HepG2 (cell line): Measurements from ENCODE around the gene SASS6. TPM values are rescaled to one million over a fixed set of nuclear protein-coding genes. Genes with fewer than 3 reads are reported as not detected.

Experiments
- ATAC-seq: fragments of 200-7000 bp; cut with Tn5 transposase; 3 replicates; pipeline ENCODE4 v1.9.1; 2020; ENCODE audit warnings: mild to moderate bottlenecking, moderate library complexity
- BruUV-seq: library from RNA; stranded (reverse); fragments of 400-500 nt; replicated peaks from 2 replicates; lab custom pipeline; 2021; lab: Mats Ljungman, UMichigan
- CTCF ChIA-PET: fragments of 300-600 bp; formaldehyde crosslinking; extraction: SDS; loops from one replicate; lab custom pipeline; 2021; ENCODE audit warnings: low total read pairs, inconsistent platforms, low intra/inter-chr PET ratio; lab: Yijun Ruan, JAX
- POLR2A ChIA-PET: fragments of 350-600 bp; sonication (Branson Sonifier 250); formaldehyde crosslinking; loops from one replicate; lab custom pipeline; 2020; ENCODE audit warnings: antibody characterized with exemption, inconsistent platforms; lab: Yijun Ruan, JAX
- DNase-seq: peaks from one replicate; pipeline ENCODE4 v3.0.0-alpha.2; 2015; ENCODE audit warnings: low spot score
- FAIRE-seq: peaks from 3 replicates; lab custom pipeline; 2011; peaks lifted over from hg19 to GRCh38; lab: Jason Lieb, UNC
- H2AFZ ChIP-seq: one replicate; pipeline ENCODE4 v1.6.1; 2011; ENCODE audit warnings: low read length, inconsistent platforms
- H3K27ac ChIP-seq: fragments of 300-600 bp; 3 replicates; pipeline ENCODE4 v1.8.0; 2011; ENCODE audit warnings: mixed run types, mild to moderate bottlenecking, mixed read lengths, low read length, inconsistent platforms; ENCODE audit not compliant: insufficient read depth; ENCODE audit errors: extremely low read length
- H3K27me3 ChIP-seq, 2 experiments: fragments of 200-600 bp in 1 of 2; 2 replicates in 1 of 2; 3 replicates in 1 of 2; pipeline versions ENCODE4 v1.6.0 to v1.8.0; 2011; ENCODE audit warnings: low read length in 2 of 2, mild to moderate bottlenecking in 2 of 2, moderate library complexity in 2 of 2, inconsistent platforms in 1 of 2; ENCODE audit not compliant: insufficient read depth in 2 of 2, control insufficient read depth in 1 of 2
- H3K36me3 ChIP-seq, 2 experiments: fragments of 200-600 bp in 1 of 2; replicated peaks in 1 of 2; 2 replicates in 1 of 2; 3 replicates in 1 of 2; pipeline versions ENCODE4 v1.5.1 to v1.8.0; 2011; ENCODE audit warnings: low read length in 2 of 2, inconsistent platforms in 1 of 2; ENCODE audit not compliant: insufficient read depth in 2 of 2, control insufficient read depth in 1 of 2
- H3K4me1 ChIP-seq: 2 replicates; pipeline ENCODE4 v1.5.1; 2012; ENCODE audit warnings: low read length, inconsistent platforms; ENCODE audit not compliant: insufficient read depth
- H3K4me2 ChIP-seq: 2 replicates; pipeline ENCODE4 v1.6.0; 2011; ENCODE audit warnings: low read depth, low read length, inconsistent platforms
- H3K4me3 ChIP-seq, 3 experiments: fragments of 200-600 bp in 1 of 3; sonication (generic), shearing (Covaris generic) in 1 of 3; replicated peaks in 1 of 3; 2 replicates each; pipeline ENCODE4 v1.5.1; 2011 to 2016; ENCODE audit warnings: low read length in 3 of 3, inconsistent platforms in 2 of 3, low read depth in 2 of 3, mild to moderate bottlenecking in 2 of 3, control low read depth in 1 of 3, mixed read lengths in 1 of 3; ENCODE audit not compliant: insufficient read depth in 1 of 3
- H3K79me2 ChIP-seq: one replicate; pipeline ENCODE4 v1.6.1; 2011; ENCODE audit warnings: low read length, inconsistent platforms; ENCODE audit not compliant: insufficient read depth
- H3K9ac ChIP-seq: 2 replicates; pipeline ENCODE4 v1.6.0; 2011; ENCODE audit warnings: mild to moderate bottlenecking, low read depth, low read length, inconsistent platforms; ENCODE audit not compliant: insufficient read depth
- H3K9me3 ChIP-seq: 2 replicates; pipeline ENCODE4 v1.5.1; 2012; ENCODE audit warnings: mild to moderate bottlenecking, low read length
- H4K20me1 ChIP-seq: 2 replicates; pipeline ENCODE4 v1.6.0; 2011; ENCODE audit warnings: inconsistent platforms, mild to moderate bottlenecking, low read length, moderate library complexity; ENCODE audit not compliant: insufficient read depth
- ARID2 ChIP-seq: sonication (generic); formaldehyde crosslinking; IDR thresholded peaks from 2 replicates; pipeline ENCODE4 v1.8.1; 2022; ENCODE audit warnings: mild to moderate bottlenecking, missing genetic modification reagents, borderline replicate concordance
- ATF2 ChIP-seq: sonication (generic); formaldehyde crosslinking; IDR thresholded peaks from 2 replicates; pipeline ENCODE4 v1.4.0; 2020; ENCODE audit warnings: missing genetic modification reagents
- ATM ChIP-seq: fragments of 450-650 bp; IDR thresholded peaks from 2 replicates; pipeline ENCODE4 v1.7.1; 2017; ENCODE audit warnings: mild to moderate bottlenecking, borderline replicate concordance
- JUND ChIP-seq: sonication (generic); formaldehyde crosslinking; IDR thresholded peaks from 2 replicates; pipeline ENCODE4 v1.8.0; 2022; ENCODE audit warnings: mild to moderate bottlenecking, missing genetic modification reagents
- KIAA2018 ChIP-seq: sonication (generic); formaldehyde crosslinking; IDR thresholded peaks from 2 replicates; pipeline ENCODE4 v1.5.0; 2020; ENCODE audit warnings: mild to moderate bottlenecking, missing genetic modification reagents, borderline replicate concordance
- ZNF143 ChIP-seq: sonication (generic); formaldehyde crosslinking; IDR thresholded peaks from 2 replicates; pipeline ENCODE4 v1.4.0; 2020; ENCODE audit warnings: missing genetic modification reagents
- ZNF296 ChIP-seq: sonication (generic); formaldehyde crosslinking; conservative IDR thresholded peaks from 2 replicates; pipeline ENCODE4 v1.5.0; 2020; ENCODE audit warnings: mild to moderate bottlenecking, missing genetic modification reagents
- ZNF30 ChIP-seq: sonication (generic); formaldehyde crosslinking; IDR thresholded peaks from 2 replicates; pipeline ENCODE4 v1.5.0; 2020; ENCODE audit warnings: mild to moderate bottlenecking, missing genetic modification reagents
- ZNF709 ChIP-seq: sonication (generic); formaldehyde crosslinking; IDR thresholded peaks from 2 replicates; pipeline ENCODE4 v1.5.0; 2020; ENCODE audit warnings: mild to moderate bottlenecking, missing genetic modification reagents
- ZNF746 ChIP-seq: sonication (generic); formaldehyde crosslinking; IDR thresholded peaks from 2 replicates; pipeline ENCODE4 v1.8.0; 2022; ENCODE audit warnings: mild to moderate bottlenecking, missing genetic modification reagents
- ZNF749 ChIP-seq: sonication (generic); formaldehyde crosslinking; IDR thresholded peaks from 2 replicates; pipeline ENCODE4 v1.8.0; 2022; ENCODE audit warnings: mild to moderate bottlenecking, missing genetic modification reagents, moderate library complexity, borderline replicate concordance
- ZNF891 ChIP-seq: sonication (generic); formaldehyde crosslinking; IDR thresholded peaks from 2 replicates; pipeline ENCODE4 v1.5.0; 2020; ENCODE audit warnings: mild to moderate bottlenecking, missing genetic modification reagents
- WGBS: methylation state at CpG from one replicate; pipeline ENCODE4 v1.1.6; 2017; ENCODE audit warnings: low lambda C conversion rate; 5-methylcytosine and 5-hydroxymethylcytosine counted together
- in situ Hi-C: cut with HindIII; loops from 2 replicates; pipeline ENCODE4 v1.10.0; 2017; ENCODE audit warnings: low pct_unique_long_range_greater_than_20kb; ENCODE audit not compliant: extremely low pct_ligation_motif_present
- intact Hi-C: fragments of 100-400 bp; cut with micrococcal nuclease; formaldehyde crosslinking; loops from one replicate; pipeline ENCODE4 v1.10.0; 2022; ENCODE audit not compliant: unreplicated experiment
- polyA plus RNA-seq, 8 experiments: library from polyadenylated mRNA; depleted of rRNA in 3 of 8; stranded (reverse) in 7 of 8; unstranded in 1 of 8; fragments of >200 nt; fragmentation: Illumina TruSeq in 4 of 8; extraction: Trizol in 4 of 8; gene quantifications; 2 replicates each; pipeline versions ENCODE4 v1.2.1 to v1.2.3, GENCODE V29; 2011 to 2016; ENCODE audit warnings: low read depth in 4 of 8, missing spikeins in 1 of 8, mixed read lengths in 1 of 8; ENCODE audit not compliant: insufficient read depth in 1 of 8
- total RNA-seq, 5 experiments: library from RNA; depleted of rRNA; stranded (reverse); fragments of >200 nt; fragmentation: Illumina TruSeq; extraction: Trizol; gene quantifications; 2 replicates each; pipeline ENCODE4 v1.2.3, GENCODE V29; 2016; ENCODE audit warnings: low read depth in 1 of 5
- TF ChIP-seq, protein P1 (sequence below): IDR thresholded peaks from 2 replicates; pipeline ENCODE4 v1.6.1; 2018; ENCODE audit warnings: missing genetic modification reagents, mild to moderate bottlenecking, missing compliant biosample characterization

The SASS6 gene
- total and polyA plus RNA-seq, 2 of the 13 experiments (the other 11 are each of a cell fraction or from before 2014, with no cell fraction given), result 2.3 to 10.7 TPM

GRCh38 chr1:100177295-100178041, 44.7 kb upstream of the SASS6 start:
- H4K20me1 ChIP-seq, result no peaks in the 10 kb centered on the region
- no peak overlapping the region for H3K9ac ChIP-seq
- in situ Hi-C loops, result no loop called here
- WGBS, result 54% methylated on average over 4 of the region's 4 CpGs
- POLR2A ChIA-PET, result no interaction called here
- no peak overlapping the region for H3K4me2 ChIP-seq
- H3K4me3 ChIP-seq, result no peak overlapping the region
- TF ChIP-seq ZNF709 (CRISPR knock-in tag), result no peak
- TF ChIP-seq ZNF30 (CRISPR knock-in tag), result no peak
- no peak for TF ChIP-seq ARID2
- no peak for TF ChIP-seq KIAA2018 (CRISPR knock-in tag)
- TF ChIP-seq ZNF749 (CRISPR knock-in tag), result no peak
- TF ChIP-seq, protein P1, sequence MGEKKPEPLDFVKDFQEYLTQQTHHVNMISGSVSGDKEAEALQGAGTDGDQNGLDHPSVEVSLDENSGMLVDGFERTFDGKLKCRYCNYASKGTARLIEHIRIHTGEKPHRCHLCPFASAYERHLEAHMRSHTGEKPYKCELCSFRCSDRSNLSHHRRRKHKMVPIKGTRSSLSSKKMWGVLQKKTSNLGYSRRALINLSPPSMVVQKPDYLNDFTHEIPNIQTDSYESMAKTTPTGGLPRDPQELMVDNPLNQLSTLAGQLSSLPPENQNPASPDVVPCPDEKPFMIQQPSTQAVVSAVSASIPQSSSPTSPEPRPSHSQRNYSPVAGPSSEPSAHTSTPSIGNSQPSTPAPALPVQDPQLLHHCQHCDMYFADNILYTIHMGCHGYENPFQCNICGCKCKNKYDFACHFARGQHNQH (CRISPR knock-in tag), result no peak
- TF ChIP-seq ZNF296 (CRISPR knock-in tag), result no peak
- no peak for TF ChIP-seq ATF2 (CRISPR knock-in tag)
- no peak for TF ChIP-seq ZNF746 (CRISPR knock-in tag)
- no peak for TF ChIP-seq JUND (CRISPR knock-in tag)
- no peak for TF ChIP-seq ZNF891
- TF ChIP-seq ATM, result no peak
- TF ChIP-seq ZNF143 (CRISPR knock-in tag), result no peak
- TF ChIP-seq, all 625 proteins: peak for 0
- H3K79me2 ChIP-seq, result no peaks in the 10 kb centered on the region
- H2AFZ ChIP-seq, result no peak overlapping the region
- CTCF ChIA-PET, result no interaction called here
- no peaks in the 10 kb centered on the region for H3K4me1 ChIP-seq
- FAIRE-seq (no peak), ATAC-seq (no peak), DNase-seq (no peak)
- no peaks in the 10 kb centered on the region for H3K27me3 ChIP-seq
- H3K36me3 ChIP-seq, result no peaks in the 10 kb centered on the region
- intact Hi-C loops, result no loop called here
- BruUV-seq, result no TSS peak
- no peaks in the 10 kb centered on the region for H3K9me3 ChIP-seq
- H3K27ac ChIP-seq, result no peak overlapping the region
